ENCODE data around the gene AGAP2.

DNA sequence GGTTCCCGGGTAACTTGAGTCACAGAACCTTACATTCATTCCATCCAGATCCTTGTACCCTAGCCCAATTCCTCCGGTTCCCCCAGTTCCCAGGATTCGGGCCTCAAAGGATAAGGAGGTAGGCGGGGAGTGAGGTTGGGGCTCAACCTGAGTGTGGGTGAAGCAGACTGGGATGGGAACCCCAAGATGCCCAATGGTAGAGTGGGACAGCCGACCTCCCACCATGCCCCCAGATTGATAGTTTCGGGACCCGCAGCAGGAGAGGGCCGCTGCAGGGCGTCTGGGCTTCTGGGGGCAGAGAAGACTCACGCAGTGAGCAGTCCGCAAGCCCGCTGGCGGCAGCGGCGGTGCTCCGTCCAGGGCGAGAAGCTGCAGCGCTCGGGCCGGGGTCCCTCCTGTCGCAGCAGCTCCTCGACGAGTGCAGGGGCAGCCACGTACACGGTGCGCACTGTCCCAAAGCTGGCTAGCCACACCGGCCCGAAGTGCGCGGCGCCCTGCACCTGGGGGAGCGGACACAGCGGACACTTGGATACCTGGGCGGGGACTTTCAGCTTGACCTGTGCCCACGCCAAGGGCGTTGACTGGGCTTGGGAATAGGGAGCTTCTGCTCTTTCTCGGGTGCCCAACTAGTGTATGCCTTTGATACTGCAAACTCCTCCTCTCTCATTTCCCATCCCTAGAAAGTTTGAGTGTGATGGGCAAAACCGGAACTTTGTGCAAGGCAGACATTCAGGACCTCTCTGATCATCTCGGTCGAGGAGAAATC lies 27.3 kb upstream of the AGAP2 start:
- TF ChIP-seq, protein P1, sequence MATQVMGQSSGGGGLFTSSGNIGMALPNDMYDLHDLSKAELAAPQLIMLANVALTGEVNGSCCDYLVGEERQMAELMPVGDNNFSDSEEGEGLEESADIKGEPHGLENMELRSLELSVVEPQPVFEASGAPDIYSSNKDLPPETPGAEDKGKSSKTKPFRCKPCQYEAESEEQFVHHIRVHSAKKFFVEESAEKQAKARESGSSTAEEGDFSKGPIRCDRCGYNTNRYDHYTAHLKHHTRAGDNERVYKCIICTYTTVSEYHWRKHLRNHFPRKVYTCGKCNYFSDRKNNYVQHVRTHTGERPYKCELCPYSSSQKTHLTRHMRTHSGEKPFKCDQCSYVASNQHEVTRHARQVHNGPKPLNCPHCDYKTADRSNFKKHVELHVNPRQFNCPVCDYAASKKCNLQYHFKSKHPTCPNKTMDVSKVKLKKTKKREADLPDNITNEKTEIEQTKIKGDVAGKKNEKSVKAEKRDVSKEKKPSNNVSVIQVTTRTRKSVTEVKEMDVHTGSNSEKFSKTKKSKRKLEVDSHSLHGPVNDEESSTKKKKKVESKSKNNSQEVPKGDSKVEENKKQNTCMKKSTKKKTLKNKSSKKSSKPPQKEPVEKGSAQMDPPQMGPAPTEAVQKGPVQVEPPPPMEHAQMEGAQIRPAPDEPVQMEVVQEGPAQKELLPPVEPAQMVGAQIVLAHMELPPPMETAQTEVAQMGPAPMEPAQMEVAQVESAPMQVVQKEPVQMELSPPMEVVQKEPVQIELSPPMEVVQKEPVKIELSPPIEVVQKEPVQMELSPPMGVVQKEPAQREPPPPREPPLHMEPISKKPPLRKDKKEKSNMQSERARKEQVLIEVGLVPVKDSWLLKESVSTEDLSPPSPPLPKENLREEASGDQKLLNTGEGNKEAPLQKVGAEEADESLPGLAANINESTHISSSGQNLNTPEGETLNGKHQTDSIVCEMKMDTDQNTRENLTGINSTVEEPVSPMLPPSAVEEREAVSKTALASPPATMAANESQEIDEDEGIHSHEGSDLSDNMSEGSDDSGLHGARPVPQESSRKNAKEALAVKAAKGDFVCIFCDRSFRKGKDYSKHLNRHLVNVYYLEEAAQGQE (tag by site-specific recombination; IDR thresholded peaks at IDR 0.05) = no peak
- no peak for TF ChIP-seq KLF9 (tag by site-specific recombination; IDR thresholded peaks at IDR 0.05; ENCODE audit: low read depth)
- TF ChIP-seq ZNF426 (tag by site-specific recombination; IDR thresholded peaks at IDR 0.05) = no peak
- no peak for TF ChIP-seq ZNF514 (tag by site-specific recombination; IDR thresholded peaks at IDR 0.05)
- no peak for TF ChIP-seq ZEB2 (tag by site-specific recombination; IDR thresholded peaks at IDR 0.05)
- no peak for TF ChIP-seq ZNF76 (tag by site-specific recombination; IDR thresholded peaks at IDR 0.05; ENCODE audit: borderline replicate concordance, low read depth)
- TF ChIP-seq ZNF777 (tag by site-specific recombination; IDR thresholded peaks at IDR 0.05; ENCODE audit: borderline replicate concordance) = no peak
- TF ChIP-seq, protein P2, sequence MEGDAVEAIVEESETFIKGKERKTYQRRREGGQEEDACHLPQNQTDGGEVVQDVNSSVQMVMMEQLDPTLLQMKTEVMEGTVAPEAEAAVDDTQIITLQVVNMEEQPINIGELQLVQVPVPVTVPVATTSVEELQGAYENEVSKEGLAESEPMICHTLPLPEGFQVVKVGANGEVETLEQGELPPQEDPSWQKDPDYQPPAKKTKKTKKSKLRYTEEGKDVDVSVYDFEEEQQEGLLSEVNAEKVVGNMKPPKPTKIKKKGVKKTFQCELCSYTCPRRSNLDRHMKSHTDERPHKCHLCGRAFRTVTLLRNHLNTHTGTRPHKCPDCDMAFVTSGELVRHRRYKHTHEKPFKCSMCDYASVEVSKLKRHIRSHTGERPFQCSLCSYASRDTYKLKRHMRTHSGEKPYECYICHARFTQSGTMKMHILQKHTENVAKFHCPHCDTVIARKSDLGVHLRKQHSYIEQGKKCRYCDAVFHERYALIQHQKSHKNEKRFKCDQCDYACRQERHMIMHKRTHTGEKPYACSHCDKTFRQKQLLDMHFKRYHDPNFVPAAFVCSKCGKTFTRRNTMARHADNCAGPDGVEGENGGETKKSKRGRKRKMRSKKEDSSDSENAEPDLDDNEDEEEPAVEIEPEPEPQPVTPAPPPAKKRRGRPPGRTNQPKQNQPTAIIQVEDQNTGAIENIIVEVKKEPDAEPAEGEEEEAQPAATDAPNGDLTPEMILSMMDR (tag by site-specific recombination; IDR thresholded peaks at IDR 0.05) = no peak
- TF ChIP-seq TRIM28 (IDR thresholded peaks at IDR 0.05; ENCODE audit: borderline replicate concordance, low read length) = no peak
- TF ChIP-seq, protein P3, sequence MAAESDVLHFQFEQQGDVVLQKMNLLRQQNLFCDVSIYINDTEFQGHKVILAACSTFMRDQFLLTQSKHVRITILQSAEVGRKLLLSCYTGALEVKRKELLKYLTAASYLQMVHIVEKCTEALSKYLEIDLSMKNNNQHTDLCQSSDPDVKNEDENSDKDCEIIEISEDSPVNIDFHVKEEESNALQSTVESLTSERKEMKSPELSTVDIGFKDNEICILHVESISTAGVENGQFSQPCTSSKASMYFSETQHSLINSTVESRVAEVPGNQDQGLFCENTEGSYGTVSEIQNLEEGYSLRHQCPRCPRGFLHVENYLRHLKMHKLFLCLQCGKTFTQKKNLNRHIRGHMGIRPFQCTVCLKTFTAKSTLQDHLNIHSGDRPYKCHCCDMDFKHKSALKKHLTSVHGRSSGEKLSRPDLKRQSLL (tag by site-specific recombination; IDR thresholded peaks at IDR 0.05) = no peak
- TF ChIP-seq ZNF423 (tag by site-specific recombination; IDR thresholded peaks at IDR 0.05) = no peak
- TF ChIP-seq ZBTB7A (tag by site-specific recombination; IDR thresholded peaks at IDR 0.05; ENCODE audit: low read depth) = no peak
